HCT116 (cell line): ENCODE measurements around the gene SP3. TPM values are rescaled to one million over a fixed set of nuclear protein-coding genes. Genes with fewer than 3 reads are reported as not detected.

Experiments used
- ATAC-seq: fragments of 200-7000 bp; cut with Tn5 transposase; 2 replicates; pipeline ENCODE4 v1.9.1; 2020; ENCODE audit warnings: mild to moderate bottlenecking, moderate library complexity
- BruUV-seq: library from RNA; stranded (reverse); fragments of 400-500 nt; replicated peaks from 2 replicates; lab custom pipeline; 2021; lab: Mats Ljungman, UMichigan
- CTCF ChIA-PET: fragments of 300-600 bp; sonication (Branson Sonifier 250); formaldehyde crosslinking; loops from one replicate; lab custom pipeline; 2021; ENCODE audit warnings: antibody characterized with exemption; lab: Charles Lee
- POLR2A ChIA-PET: fragments of 300-600, 350-600 bp; sonication (Branson Sonifier 250); formaldehyde crosslinking; loops from one replicate; lab custom pipeline; 2021; ENCODE audit warnings: antibody characterized with exemption; lab: Charles Lee
- RAD21 ChIA-PET, 2 experiments: fragments of 300-600 bp; sonication (Branson Sonifier 250); formaldehyde crosslinking; loops; one replicate each; lab custom pipeline; 2023; ENCODE audit warnings: low total read pairs in 2 of 2; ENCODE audit not compliant: uncharacterized antibody in 2 of 2, unreplicated experiment in 2 of 2, low non-redundant PET in 1 of 2; lab: Charles Lee
- DNase-seq: peaks from one replicate; pipeline ENCODE4 v3.0.0-alpha.2; 2010; ENCODE audit warnings: low read depth, low spot score
- H2AFZ ChIP-seq: fragments of 200-600 bp; shearing (Covaris generic), sonication (generic); 2 replicates; pipeline ENCODE4 v1.6.1; 2017; ENCODE audit warnings: low read depth, mixed run types, mixed read lengths, antibody characterized with exemption, low read length; ENCODE audit not compliant: poor library complexity, severe bottlenecking
- H3K27ac ChIP-seq: 2 replicates; pipeline ENCODE4 v1.5.1; 2012; ENCODE audit warnings: low read depth, low read length
- H3K27me3 ChIP-seq: fragments of 200-600 bp; sonication (generic); 2 replicates; pipeline ENCODE4 v1.6.1; 2016; ENCODE audit warnings: mixed run types, low read length, mixed read lengths; ENCODE audit not compliant: insufficient read depth
- H3K36me3 ChIP-seq, 2 experiments: fragments of 200-500 bp in 1 of 2; fragments of 200-600 bp in 1 of 2; sonication (Bioruptor generic) in 1 of 2; sonication (generic) in 1 of 2; 2 replicates each; pipeline versions ENCODE4 v1.5.1 to v1.6.1; 2014 to 2016; ENCODE audit warnings: low read length in 2 of 2, inconsistent platforms in 1 of 2, mixed read lengths in 1 of 2, mixed run types in 1 of 2; ENCODE audit not compliant: insufficient read depth in 2 of 2, control insufficient read depth in 1 of 2
- H3K4me1 ChIP-seq, 2 experiments: fragments of 200-600 bp in 1 of 2; sonication (generic) in 1 of 2; 2 replicates each; pipeline versions ENCODE4 v1.5.1 to v1.6.1; 2012 to 2017; ENCODE audit warnings: low read length in 2 of 2, inconsistent platforms in 1 of 2, mild to moderate bottlenecking in 1 of 2, mixed read lengths in 1 of 2, mixed run types in 1 of 2, moderate library complexity in 1 of 2; ENCODE audit not compliant: insufficient read depth in 2 of 2, control insufficient read depth in 1 of 2
- H3K4me2 ChIP-seq: fragments of 200-600 bp; sonication (generic); 2 replicates; pipeline ENCODE4 v1.6.1; 2017; ENCODE audit warnings: mixed run types, low read length, mixed read lengths
- H3K4me3 ChIP-seq, 2 experiments: fragments of 200-600 bp in 1 of 2; sonication (generic) in 1 of 2; replicated peaks in 1 of 2; 2 replicates each; pipeline ENCODE4 v1.5.1; 2011 to 2016; ENCODE audit warnings: low read length in 2 of 2, control low read depth in 1 of 2, low read depth in 1 of 2, mild to moderate bottlenecking in 1 of 2, mixed read lengths in 1 of 2, mixed run types in 1 of 2
- H3K79me2 ChIP-seq: fragments of 200-600 bp; sonication (generic); 2 replicates; pipeline ENCODE4 v1.6.1; 2017; ENCODE audit warnings: mild to moderate bottlenecking, mixed run types, low read length, moderate library complexity, mixed read lengths; ENCODE audit not compliant: insufficient read depth
- H3K9ac ChIP-seq: fragments of 200-600 bp; sonication (generic); 2 replicates; pipeline ENCODE4 v1.6.1; 2016; ENCODE audit warnings: low read length, mixed read lengths
- H3K9me2 ChIP-seq: fragments of 200-600 bp; sonication (generic), shearing (Covaris generic); 2 replicates; pipeline ENCODE4 v1.6.1; 2017; ENCODE audit warnings: mixed run types, mild to moderate bottlenecking, moderate library complexity; ENCODE audit not compliant: insufficient read depth
- H3K9me3 ChIP-seq, 2 experiments: fragments of 200-500 bp in 1 of 2; fragments of 200-600 bp in 1 of 2; sonication (Bioruptor generic) in 1 of 2; sonication (generic) in 1 of 2; 2 replicates each; pipeline ENCODE4 v1.6.1; 2014 to 2017; ENCODE audit warnings: low read length in 2 of 2, mixed read lengths in 2 of 2, inconsistent platforms in 1 of 2, low read depth in 1 of 2, mild to moderate bottlenecking in 1 of 2, mixed run types in 1 of 2, moderate library complexity in 1 of 2; ENCODE audit not compliant: control insufficient read depth in 1 of 2, insufficient read depth in 1 of 2
- H4K20me1 ChIP-seq: fragments of 200-600 bp; sonication (generic), shearing (Covaris generic); 2 replicates; pipeline ENCODE4 v1.6.1; 2017; ENCODE audit warnings: mixed run types, mild to moderate bottlenecking, moderate library complexity; ENCODE audit not compliant: insufficient read depth
- ATF3 ChIP-seq: IDR thresholded peaks from 2 replicates; pipeline ENCODE4 v1.6.1; 2012
- CEBPB ChIP-seq: IDR thresholded peaks from 2 replicates; pipeline ENCODE4 v1.6.1; 2012; ENCODE audit warnings: low read depth
- EGR1 ChIP-seq: IDR thresholded peaks from 2 replicates; pipeline ENCODE4 v1.6.1; 2012; ENCODE audit warnings: low read depth
- ELF1 ChIP-seq: IDR thresholded peaks from 2 replicates; pipeline ENCODE4 v1.6.1; 2012; ENCODE audit warnings: low read depth, borderline replicate concordance
- FOSL1 ChIP-seq: IDR thresholded peaks from 2 replicates; pipeline ENCODE4 v1.6.1; 2012; ENCODE audit warnings: low read depth
- JUND ChIP-seq: IDR thresholded peaks from 2 replicates; pipeline ENCODE4 v1.6.1; 2012
- RAD21 ChIP-seq: IDR thresholded peaks from 2 replicates; pipeline ENCODE4 v1.6.1; 2012; ENCODE audit warnings: low read depth, mild to moderate bottlenecking
- SIN3A ChIP-seq: IDR thresholded peaks from 2 replicates; pipeline ENCODE4 v1.6.1; 2012; ENCODE audit warnings: low read depth
- SRF ChIP-seq: IDR thresholded peaks from 2 replicates; pipeline ENCODE4 v1.6.1; 2012; ENCODE audit warnings: low read depth
- TCF7L2 ChIP-seq: IDR thresholded peaks from 2 replicates; pipeline ENCODE4 v1.7.0; 2011; ENCODE audit warnings: borderline replicate concordance, inconsistent platforms; ENCODE audit not compliant: insufficient read depth, insufficient read length; ENCODE audit errors: extremely low read depth
- ZNF274 ChIP-seq: fragments of 200-500 bp; sonication (Bioruptor generic); IDR thresholded peaks from 2 replicates; pipeline ENCODE4 v1.6.1; 2014; ENCODE audit warnings: mild to moderate bottlenecking, low read depth, low read length, inconsistent platforms
- intact Hi-C: fragments of 100-400 bp; cut with micrococcal nuclease; formaldehyde crosslinking; loops from 2 replicates; pipeline ENCODE4 v1.10.0; 2022
- total RNA-seq: library from RNA; stranded (reverse); gene quantifications from one replicate; pipeline ENCODE4 v1.2.1, GENCODE V29; 2021; ENCODE audit not compliant: unreplicated experiment
- TF ChIP-seq, protein P1 (sequence below): IDR thresholded peaks from 2 replicates; pipeline ENCODE4 v1.6.1; 2011; ENCODE audit warnings: mild to moderate bottlenecking, low read length, moderate library complexity; ENCODE audit not compliant: insufficient replicate concordance; ENCODE audit errors: extremely low read depth

SP3 gene
- total RNA-seq, 1 experiment from 2014 or later = 98.0 TPM

DNA sequence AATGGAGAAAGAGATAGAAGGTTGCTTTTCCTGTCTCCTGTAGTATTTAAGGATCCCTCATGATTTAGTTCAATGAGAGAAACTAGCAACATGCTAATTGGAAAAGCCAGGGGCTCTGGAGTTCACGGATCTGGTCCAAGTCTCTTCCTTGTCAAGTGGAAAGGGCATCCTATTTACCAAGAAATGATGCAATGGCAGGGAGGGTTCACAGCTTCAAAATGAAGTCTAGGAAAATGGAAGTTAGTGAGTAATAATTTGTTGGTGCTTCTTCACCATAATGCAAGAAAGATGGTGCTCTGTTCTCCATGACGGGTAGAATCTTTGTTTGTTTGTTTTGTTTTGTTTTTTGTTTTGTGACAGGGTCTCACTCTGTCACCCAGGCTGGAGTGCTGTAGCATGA, 34.6 kb upstream of the SP3 start:
- RAD21 ChIA-PET = no interaction called here
- H3K36me3 ChIP-seq = no peaks in the 10 kb centered on the region
- no peak overlapping the region for H3K4me2 ChIP-seq
- POLR2A ChIA-PET = no interaction called here
- no peaks in the 10 kb centered on the region for H3K9me2 ChIP-seq
- no peak overlapping the region for H3K9ac ChIP-seq
- CTCF ChIA-PET = no interaction called here
- peaks cover 0 to 8% of the 10 kb centered on the region in 2 experiments; a peak in 2 of 4 replicates for H3K4me1 ChIP-seq
- no peaks in the 10 kb centered on the region for H4K20me1 ChIP-seq
- no peaks in the 10 kb centered on the region for H3K27me3 ChIP-seq
- TF ChIP-seq SRF (no peak), SIN3A (no peak), JUND (no peak), ELF1 (no peak), EGR1 (no peak), FOSL1 (no peak), CEBPB (no peak), ZNF274 (no peak)
- TF ChIP-seq, protein P1, sequence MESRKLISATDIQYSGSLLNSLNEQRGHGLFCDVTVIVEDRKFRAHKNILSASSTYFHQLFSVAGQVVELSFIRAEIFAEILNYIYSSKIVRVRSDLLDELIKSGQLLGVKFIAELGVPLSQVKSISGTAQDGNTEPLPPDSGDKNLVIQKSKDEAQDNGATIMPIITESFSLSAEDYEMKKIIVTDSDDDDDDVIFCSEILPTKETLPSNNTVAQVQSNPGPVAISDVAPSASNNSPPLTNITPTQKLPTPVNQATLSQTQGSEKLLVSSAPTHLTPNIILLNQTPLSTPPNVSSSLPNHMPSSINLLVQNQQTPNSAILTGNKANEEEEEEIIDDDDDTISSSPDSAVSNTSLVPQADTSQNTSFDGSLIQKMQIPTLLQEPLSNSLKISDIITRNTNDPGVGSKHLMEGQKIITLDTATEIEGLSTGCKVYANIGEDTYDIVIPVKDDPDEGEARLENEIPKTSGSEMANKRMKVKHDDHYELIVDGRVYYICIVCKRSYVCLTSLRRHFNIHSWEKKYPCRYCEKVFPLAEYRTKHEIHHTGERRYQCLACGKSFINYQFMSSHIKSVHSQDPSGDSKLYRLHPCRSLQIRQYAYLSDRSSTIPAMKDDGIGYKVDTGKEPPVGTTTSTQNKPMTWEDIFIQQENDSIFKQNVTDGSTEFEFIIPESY = no peak
- TF ChIP-seq, all 23 proteins: peak for 0
- ATAC-seq (no peak), DNase-seq (no peak)
- Histone ChIP-seq H3K79me2 (no peaks in the 10 kb centered on the region), H3K4me3 (no peak overlapping the region), H3K27ac (no peak overlapping the region), H3K9me3 (no peaks in the 10 kb centered on the region), H2AFZ (no peak overlapping the region)
- intact Hi-C loops = no loop called here
- BruUV-seq = no TSS peak

DNA sequence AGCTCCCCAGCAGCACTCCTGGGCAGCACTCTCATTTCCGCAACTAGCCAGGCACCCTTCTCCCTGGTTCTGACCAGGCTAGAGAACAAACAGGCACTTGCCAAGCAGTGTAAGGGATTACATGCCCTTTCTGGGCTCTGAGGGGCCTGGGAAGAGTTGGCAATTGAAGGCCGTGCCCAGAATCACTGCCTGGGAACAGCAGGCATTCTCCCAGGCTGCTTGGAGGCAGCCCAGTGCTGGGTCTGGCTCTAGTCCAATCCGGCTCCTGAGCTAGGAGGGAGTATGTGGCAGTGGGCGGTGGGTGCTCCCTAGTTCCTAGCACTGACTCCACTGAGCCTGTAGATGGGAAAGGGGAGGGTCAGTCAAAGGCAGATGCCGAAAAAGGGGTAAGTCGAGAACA, 34.1 kb upstream of the SP3 start:
- H3K4me3 ChIP-seq = no peak overlapping the region
- ATAC-seq (no peak), DNase-seq (no peak)
- no TSS peak for BruUV-seq
- H3K4me1 ChIP-seq = peaks cover 0 to 7% of the 10 kb centered on the region in 2 experiments; a peak in 2 of 4 replicates
- H3K36me3 ChIP-seq = no peaks in the 10 kb centered on the region
- H3K9me2 ChIP-seq = no peaks in the 10 kb centered on the region
- RAD21 ChIA-PET = no interaction called here
- intact Hi-C loops = no loop called here
- no peak overlapping the region for H2AFZ ChIP-seq
- no peak for TF ChIP-seq JUND
- no peak for TF ChIP-seq RAD21
- TF ChIP-seq ATF3 = no peak
- TF ChIP-seq EGR1 = no peak
- TF ChIP-seq TCF7L2 = no peak
- TF ChIP-seq SRF = no peak
- CTCF ChIA-PET = no interaction called here
- no peaks in the 10 kb centered on the region for H4K20me1 ChIP-seq
- no peaks in the 10 kb centered on the region for H3K27me3 ChIP-seq
- H3K9me3 ChIP-seq = no peaks in the 10 kb centered on the region
- POLR2A ChIA-PET = no interaction called here
- H3K27ac ChIP-seq = no peak overlapping the region
- no peak overlapping the region for H3K4me2 ChIP-seq
- H3K79me2 ChIP-seq = no peaks in the 10 kb centered on the region
- no peak overlapping the region for H3K9ac ChIP-seq
